Astrocyte (in vitro differentiated cells and primary cell): Measurements from ENCODE around the gene SHC1. TPM values are rescaled to one million over a fixed set of nuclear protein-coding genes. Genes with fewer than 3 reads are reported as not detected.
A peak's percentile ranks its signal among the peaks of the same experiment; 100 is the strongest.

Experiments used
- DNase-seq: peaks from one replicate; pipeline ENCODE4 v3.0.0-alpha.2; 2010; ENCODE audit warnings: low read depth
- FAIRE-seq: peaks from 2 replicates; lab custom pipeline; 2011; peaks lifted over from hg19 to GRCh38; lab: Jason Lieb, UNC
- H2AFZ ChIP-seq: 2 replicates; pipeline ENCODE4 v1.6.0; 2012; ENCODE audit warnings: low read depth, low read length, inconsistent platforms
- H3K27ac ChIP-seq: 2 replicates; pipeline ENCODE4 v1.5.1; 2011; ENCODE audit warnings: low read depth, low read length, inconsistent platforms
- H3K27me3 ChIP-seq: 2 replicates; pipeline ENCODE4 v1.6.0; 2011; ENCODE audit warnings: low read length, inconsistent platforms; ENCODE audit not compliant: insufficient read depth
- H3K36me3 ChIP-seq: 2 replicates; pipeline ENCODE4 v1.5.1; 2011; ENCODE audit warnings: low read length, inconsistent platforms; ENCODE audit not compliant: insufficient read depth
- H3K4me1 ChIP-seq: 2 replicates; pipeline ENCODE4 v1.5.1; 2011; ENCODE audit warnings: low read length, inconsistent platforms; ENCODE audit not compliant: insufficient read depth
- H3K4me2 ChIP-seq: 2 replicates; pipeline ENCODE4 v1.6.0; 2012; ENCODE audit warnings: low read length, inconsistent platforms
- H3K4me3 ChIP-seq: 2 replicates; pipeline ENCODE4 v1.5.1; 2011; ENCODE audit warnings: low read depth, mild to moderate bottlenecking, low read length, inconsistent platforms; ENCODE audit not compliant: insufficient read depth
- H3K79me2 ChIP-seq: 2 replicates; pipeline ENCODE4 v1.6.0; 2012; ENCODE audit warnings: mild to moderate bottlenecking, low read length, inconsistent platforms; ENCODE audit not compliant: insufficient read depth
- H3K9ac ChIP-seq: 2 replicates; pipeline ENCODE4 v1.6.0; 2012; ENCODE audit warnings: mild to moderate bottlenecking, low read length, inconsistent platforms
- H3K9me3 ChIP-seq: 2 replicates; pipeline ENCODE4 v1.5.1; 2012; ENCODE audit warnings: low read depth, mild to moderate bottlenecking, low read length, inconsistent platforms; ENCODE audit not compliant: insufficient read depth
- H4K20me1 ChIP-seq: 2 replicates; pipeline ENCODE4 v1.6.0; 2012; ENCODE audit warnings: low read length, inconsistent platforms; ENCODE audit not compliant: insufficient read depth
- H3K27ac Mint-ChIP-seq: one replicate; pipeline ENCODE4 v1.8.0; 2021; ENCODE audit warnings: mild to moderate bottlenecking, mixed read lengths; ENCODE audit not compliant: unreplicated experiment
- H3K27me3 Mint-ChIP-seq: one replicate; pipeline ENCODE4 v1.8.0; 2021; ENCODE audit warnings: low read depth, mixed read lengths; ENCODE audit not compliant: unreplicated experiment
- H3K36me3 Mint-ChIP-seq: one replicate; pipeline ENCODE4 v1.8.0; 2021; ENCODE audit warnings: low read depth, mixed read lengths; ENCODE audit not compliant: unreplicated experiment
- H3K4me1 Mint-ChIP-seq: one replicate; pipeline ENCODE4 v1.8.0; 2021; ENCODE audit warnings: low read depth, mixed read lengths; ENCODE audit not compliant: unreplicated experiment
- H3K4me3 Mint-ChIP-seq: one replicate; pipeline ENCODE4 v1.8.0; 2021; ENCODE audit warnings: mild to moderate bottlenecking, moderate library complexity, mixed read lengths; ENCODE audit not compliant: unreplicated experiment
- H3K9me3 Mint-ChIP-seq: one replicate; pipeline ENCODE4 v1.8.0; 2021; ENCODE audit warnings: mild to moderate bottlenecking, mixed read lengths; ENCODE audit not compliant: unreplicated experiment
- CTCF ChIP-seq: IDR thresholded peaks from 2 replicates; pipeline ENCODE4 v1.5.1; 2011; ENCODE audit warnings: low read depth, mild to moderate bottlenecking, inconsistent platforms, low read length, moderate library complexity; ENCODE audit not compliant: insufficient read depth
- EZH2 ChIP-seq: IDR thresholded peaks from 2 replicates; pipeline ENCODE4 v1.6.1; 2012; ENCODE audit warnings: mild to moderate bottlenecking, low read length, inconsistent platforms; ENCODE audit not compliant: insufficient read depth
- total RNA-seq: library from RNA; stranded (reverse); gene quantifications from 2 replicates; pipeline ENCODE4 v1.2.1, GENCODE V29; 2021

SHC1 gene
- total RNA-seq, 1 donor from 2014 or later: 397 TPM

GRCh38 chr1:154935749-154936554 is 34.6 kb downstream of the SHC1 start:
- H3K79me2 ChIP-seq: peaks cover 4% of the 10 kb centered on the region
- H3K4me3 ChIP-seq: peak overlapping the region; percentile 77
- H3K4me2 ChIP-seq: peak overlapping the region; percentile 89
- no peak for FAIRE-seq
- H3K27me3 Mint-ChIP-seq: no peaks in the 10 kb centered on the region
- H3K36me3 Mint-ChIP-seq: peaks cover 2% of the 10 kb centered on the region
- peak overlapping the region; percentile 98 for H3K4me3 Mint-ChIP-seq
- peak overlapping the region; percentile 99 for H3K27ac Mint-ChIP-seq
- H3K9me3 Mint-ChIP-seq: no peaks in the 10 kb centered on the region
- peak overlapping the region; percentile 99 for H2AFZ ChIP-seq
- no peak for TF ChIP-seq CTCF
- no peak for TF ChIP-seq EZH2
- peak overlapping the region; percentile 97 for H3K9ac ChIP-seq
- H3K4me1 Mint-ChIP-seq: peaks cover 17% of the 10 kb centered on the region
- H3K27ac ChIP-seq: peak overlapping the region; percentile 100
- no peaks in the 10 kb centered on the region for H4K20me1 ChIP-seq
- H3K36me3 ChIP-seq: no peaks in the 10 kb centered on the region
- H3K9me3 ChIP-seq: no peaks in the 10 kb centered on the region
- peaks cover 23% of the 10 kb centered on the region for H3K4me1 ChIP-seq
- DNase-seq: no peak
- H3K27me3 ChIP-seq: no peaks in the 10 kb centered on the region

- H3K9me3 Mint-ChIP-seq: no peaks in the 10 kb centered on the region
- DNase-seq: no peak
- FAIRE-seq: no peak
- Histone ChIP-seq H3K4me1 (peaks cover 23% of the 10 kb centered on the region), H3K4me3 (no peak overlapping the region), H3K27ac (no peak overlapping the region), H2AFZ (no peak overlapping the region), H3K27me3 (no peaks in the 10 kb centered on the region), H3K36me3 (no peaks in the 10 kb centered on the region), H3K4me2 (no peak overlapping the region), H3K79me2 (peaks cover 4% of the 10 kb centered on the region), H3K9me3 (no peaks in the 10 kb centered on the region), H4K20me1 (no peaks in the 10 kb centered on the region), H3K9ac (no peak overlapping the region)
- H3K36me3 Mint-ChIP-seq: peaks cover 5% of the 10 kb centered on the region
- H3K27me3 Mint-ChIP-seq: no peaks in the 10 kb centered on the region
- TF ChIP-seq CTCF: no peak
- no peak for TF ChIP-seq EZH2
- H3K4me3 Mint-ChIP-seq: no peak overlapping the region
- H3K4me1 Mint-ChIP-seq: peaks cover 11% of the 10 kb centered on the region
- H3K27ac Mint-ChIP-seq: no peak overlapping the region
These were observed 36.1 kb downstream of the SHC1 start for GRCh38 chr1:154934358-154934948.
